ENCODE results near the gene RALGPS2. TPM values are rescaled to one million over a fixed set of nuclear protein-coding genes. Genes with fewer than 3 reads are reported as not detected.
A peak's percentile ranks its signal among the peaks of the same experiment; 100 is the strongest.

Gene RALGPS2
- total and polyA plus RNA-seq, 10 donors, result 25.6 to 118 (median 77.2) TPM

GRCh38 chr1:178781533-178782330 is 56.7 kb downstream of the RALGPS2 start:
- intact Hi-C loops (cut with DNase I; ENCODE audit: low total_unique reads), result no loop called here
- Histone ChIP-seq H3K36me3 (peaks cover 0 to 47% (median 8%) of the 10 kb centered on the region in 6 donors), H3K27me3 (replicated peaks in 1 of 7) (no peaks in the 10 kb centered on the region), H3K9me3 (no peaks in the 10 kb centered on the region), H3K4me1 (peaks cover 0 to 43% (median 3%) of the 10 kb centered on the region in 6 donors), H3K27ac (peak overlapping the region in 1 of 8 donors; percentile 46), H3K4me3 (no peak overlapping the region)
- TF ChIP-seq POLR2A (IDR thresholded peaks at IDR 0.05) (no peak), CTCF (IDR thresholded peaks at IDR 0.05 in 8 of 11, conservative IDR thresholded peaks at IDR 0.05 in 3 of 11) (no peak), POLR2AphosphoS5 (IDR thresholded peaks at IDR 0.05) (no peak)
- 95 to 100% (median 96%) methylated on average over 2 of the region's 2 CpGs for WGBS, 5 donors
- DNase-seq, result no peak

DNA sequence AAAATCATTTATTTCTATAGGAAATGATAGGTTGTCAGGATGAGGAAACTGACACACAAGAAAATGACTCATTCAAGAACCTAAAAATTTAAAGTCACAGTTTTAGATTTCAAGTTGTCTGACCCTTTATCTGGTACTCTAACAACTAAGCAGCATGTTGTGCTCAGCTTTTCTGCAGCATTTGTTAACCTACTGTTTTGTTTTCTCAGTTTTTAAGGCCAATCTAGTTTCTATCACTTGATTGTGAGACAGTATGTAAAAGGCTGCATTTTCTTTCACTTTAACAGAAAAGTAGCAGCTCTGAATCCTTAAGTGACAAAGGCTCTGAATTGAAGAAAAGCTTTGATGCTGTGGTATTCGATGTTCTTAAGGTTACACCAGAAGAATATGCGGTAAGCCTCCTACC is 59.1 kb downstream of the RALGPS2 start:
- no peak for DNase-seq
- H3K27ac ChIP-seq, result no peak overlapping the region
- peaks cover 0 to 57% (median 6%) of the 10 kb centered on the region in 6 donors for H3K36me3 ChIP-seq
- no peaks in the 10 kb centered on the region for H3K9me3 ChIP-seq
- H3K4me1 ChIP-seq, result peaks cover 0 to 43% (median 3%) of the 10 kb centered on the region in 6 donors
- H3K27me3 ChIP-seq (replicated peaks in 1 of 7), result no peaks in the 10 kb centered on the region
- intact Hi-C loops (cut with DNase I; ENCODE audit: low total_unique reads), result no loop called here
- no peak overlapping the region for H3K4me3 ChIP-seq
- no peak for TF ChIP-seq CTCF (IDR thresholded peaks at IDR 0.05 in 8 of 11, conservative IDR thresholded peaks at IDR 0.05 in 3 of 11)
- TF ChIP-seq POLR2AphosphoS5 (IDR thresholded peaks at IDR 0.05), result no peak
- no peak for TF ChIP-seq POLR2A (IDR thresholded peaks at IDR 0.05)
- 79 to 89% (median 82%) methylated on average over 2 of the region's 2 CpGs for WGBS, 5 donors

DNA sequence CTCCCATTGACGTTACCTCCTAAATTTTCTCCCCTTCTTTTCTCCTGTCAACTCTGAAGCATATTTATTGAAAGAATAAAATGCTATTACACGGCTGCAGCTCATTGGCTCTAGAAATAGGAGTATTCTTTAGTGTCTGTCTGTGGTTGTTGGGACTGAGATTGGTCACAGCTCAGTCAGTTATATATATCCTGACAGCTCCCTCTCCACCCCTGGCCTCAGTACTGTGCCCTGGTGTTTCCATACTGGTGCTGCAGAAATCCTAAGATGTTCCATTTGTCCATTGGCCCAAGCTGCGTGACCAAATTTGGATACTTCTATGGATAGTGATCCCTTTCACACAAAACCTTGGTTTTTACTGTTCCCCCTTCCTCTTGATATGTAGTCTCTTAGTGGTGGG is 67.3 kb downstream of the RALGPS2 start:
- intact Hi-C loops (cut with DNase I; ENCODE audit: low total_unique reads), result no loop called here
- no peak overlapping the region for H3K4me3 ChIP-seq
- H3K36me3 ChIP-seq, result peaks cover 0 to 37% (median 2%) of the 10 kb centered on the region in 6 donors
- H3K27ac ChIP-seq, result no peak overlapping the region
- TF ChIP-seq POLR2A (IDR thresholded peaks at IDR 0.05), result no peak
- no peak for TF ChIP-seq CTCF (IDR thresholded peaks at IDR 0.05 in 8 of 11, conservative IDR thresholded peaks at IDR 0.05 in 3 of 11)
- no peak for TF ChIP-seq POLR2AphosphoS5 (IDR thresholded peaks at IDR 0.05)
- H3K27me3 ChIP-seq (replicated peaks in 1 of 7), result no peaks in the 10 kb centered on the region
- H3K4me1 ChIP-seq, result peaks cover 0 to 29% (median 6%) of the 10 kb centered on the region in 6 donors
- H3K9me3 ChIP-seq, result no peaks in the 10 kb centered on the region
- 81 to 94% (median 92%) methylated on average over 3 of the region's 3 CpGs for WGBS, 5 donors
- DNase-seq, result no peak

DNA sequence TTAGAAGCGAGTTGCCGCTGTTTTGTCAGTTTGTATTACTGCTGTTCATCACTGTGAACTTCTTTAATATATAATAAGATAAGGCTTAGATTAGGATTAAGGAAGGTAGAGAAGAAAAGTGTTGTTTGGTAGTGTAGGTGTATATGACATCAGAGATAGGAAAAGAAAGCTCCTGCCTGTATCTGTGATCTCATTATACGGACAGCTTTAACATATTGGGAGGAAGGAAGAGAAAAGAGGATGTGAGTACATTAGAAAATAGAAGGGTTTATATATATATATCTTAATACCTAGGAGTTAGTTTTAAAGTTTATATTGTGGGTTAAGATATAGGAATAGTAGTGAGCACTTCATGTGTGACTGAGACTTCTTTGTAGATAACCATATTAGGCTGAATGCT is 71.0 kb downstream of the RALGPS2 start:
- WGBS, 5 donors, result 75 to 85% (median 80%) methylated on average over 3 of the region's 3 CpGs

More for the DNA sequence above, 71.0 kb downstream of the RALGPS2 start:
- H3K9me3 ChIP-seq, result peaks cover 0 to 11% (median 6%) of the 10 kb centered on the region in 8 donors
- intact Hi-C loops (cut with DNase I; ENCODE audit: low total_unique reads), result no loop called here
- peak overlapping the region in 3 of 8 donors; percentile 17 to 43 (median 19) for H3K27ac ChIP-seq
- H3K4me1 ChIP-seq, result peaks cover 0 to 29% (median 6%) of the 10 kb centered on the region in 6 donors
- no peaks in the 10 kb centered on the region for H3K27me3 ChIP-seq (replicated peaks in 1 of 7)
- no peak for TF ChIP-seq CTCF (IDR thresholded peaks at IDR 0.05 in 8 of 11, conservative IDR thresholded peaks at IDR 0.05 in 3 of 11)
- no peak for TF ChIP-seq POLR2A (IDR thresholded peaks at IDR 0.05)
- no peak for TF ChIP-seq POLR2AphosphoS5 (IDR thresholded peaks at IDR 0.05)
- H3K4me3 ChIP-seq, result no peak overlapping the region
- peaks cover 0 to 41% (median 12%) of the 10 kb centered on the region in 6 donors for H3K36me3 ChIP-seq
- DNase-seq, result no peak

All from spleen (tissue), 11 donors.